HK-2 (cell line): ENCODE results near the gene NLRC5.

Experiments
- DNase-seq: peaks from one replicate; pipeline ENCODE4 v3.0.0-alpha.2; 2018; ENCODE audit not compliant: unreplicated experiment

The NLRC5 gene

GRCh38 chr16:57025941-57026777, 36.8 kb downstream of the NLRC5 start:
- no peak for DNase-seq

GRCh38 chr16:57026778-57027062, 37.4 kb downstream of the NLRC5 start:
- DNase-seq = no peak

GRCh38 chr16:57027067-57027466, 37.7 kb downstream of the NLRC5 start:
- no peak for DNase-seq

- no peak for DNase-seq
Measured at GRCh38 chr16:57028086-57028485, 38.7 kb downstream of the NLRC5 start.

GRCh38 chr16:57029161-57030160, 40.1 kb downstream of the NLRC5 start:
- peak; percentile 39 for DNase-seq

GRCh38 chr16:57030346-57030902, 41.1 kb downstream of the NLRC5 start:
- no peak for DNase-seq

- no peak for DNase-seq
Measured at GRCh38 chr16:57031156-57031555, 41.8 kb downstream of the NLRC5 start.

- DNase-seq = no peak
Measured at GRCh38 chr16:57032346-57032745, 43.0 kb downstream of the NLRC5 start.

- no peak for DNase-seq
Measured at GRCh38 chr16:57032931-57033330, 43.6 kb downstream of the NLRC5 start.

- no peak for DNase-seq
Measured at GRCh38 chr16:57036315-57036714, 47.0 kb downstream of the NLRC5 start.

- DNase-seq = no peak
Measured at GRCh38 chr16:57036945-57037344, 47.6 kb downstream of the NLRC5 start.

- DNase-seq = no peak
Measured at GRCh38 chr16:57038166-57038565, 48.8 kb downstream of the NLRC5 start.

GRCh38 chr16:57039148-57039812, 49.9 kb downstream of the NLRC5 start:
- no peak for DNase-seq

- DNase-seq = no peak
Measured at GRCh38 chr16:57041182-57042156, 52.1 kb downstream of the NLRC5 start.

GRCh38 chr16:57042157-57043111, 53.1 kb downstream of the NLRC5 start:
- DNase-seq = no peak

- no peak for DNase-seq
Measured at GRCh38 chr16:57043248-57043647, 53.9 kb downstream of the NLRC5 start.

- no peak for DNase-seq
Measured at GRCh38 chr16:57044931-57045693, 55.8 kb downstream of the NLRC5 start.

GRCh38 chr16:57045694-57046381, 56.5 kb downstream of the NLRC5 start:
- no peak for DNase-seq
